NCI-H524 treated with DMSO at 0.1 percent for 48 hours (cell line): ENCODE data around the gene SLC39A2.
"Not testable (repeated sequence)": the region's sequence is repeated elsewhere in the genome, so short reads cannot be mapped to it uniquely, and the experiment has no call there.

Experiments used
- DNase-seq: peaks from one replicate; lab custom pipeline; 2025; lab: John Stamatoyannopoulos, UW

SLC39A2 gene

GRCh38 chr14:20998674-20999366 is at the start of gene SLC39A2:
SLC39A2 (plus strand) TSS chr14:20999293; CDS start chr14:20999447, 154 bp downstream.
- DNase-seq = no peak

GRCh38 chr14:20954736-20955537 is 44.2 kb upstream of the SLC39A2 start, which contains the start of gene RNASE2:
RNASE2 (plus strand) TSS chr14:20955487; CDS start chr14:20955772, 285 bp downstream.
- not testable (repeated sequence) for DNase-seq

DNA sequence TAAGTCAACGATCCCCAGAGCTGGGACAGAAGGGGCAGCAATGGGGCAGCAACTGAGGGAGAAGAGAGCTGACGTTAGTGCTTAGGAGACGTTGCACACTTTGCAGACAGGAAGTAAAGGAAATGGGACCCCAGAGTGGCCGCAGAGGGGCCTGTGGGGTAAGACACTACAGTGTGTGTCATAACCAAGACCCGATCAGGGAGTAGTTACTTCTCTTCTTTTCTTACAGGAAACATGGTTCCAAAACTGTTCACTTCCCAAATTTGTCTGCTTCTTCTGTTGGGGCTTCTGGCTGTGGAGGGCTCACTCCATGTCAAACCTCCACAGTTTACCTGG is 43.6 kb upstream of the SLC39A2 start:
- DNase-seq = not testable (repeated sequence)

- DNase-seq = no peak
Measured at GRCh38 chr14:20956376-20956976, 42.6 kb upstream of the SLC39A2 start.

DNA sequence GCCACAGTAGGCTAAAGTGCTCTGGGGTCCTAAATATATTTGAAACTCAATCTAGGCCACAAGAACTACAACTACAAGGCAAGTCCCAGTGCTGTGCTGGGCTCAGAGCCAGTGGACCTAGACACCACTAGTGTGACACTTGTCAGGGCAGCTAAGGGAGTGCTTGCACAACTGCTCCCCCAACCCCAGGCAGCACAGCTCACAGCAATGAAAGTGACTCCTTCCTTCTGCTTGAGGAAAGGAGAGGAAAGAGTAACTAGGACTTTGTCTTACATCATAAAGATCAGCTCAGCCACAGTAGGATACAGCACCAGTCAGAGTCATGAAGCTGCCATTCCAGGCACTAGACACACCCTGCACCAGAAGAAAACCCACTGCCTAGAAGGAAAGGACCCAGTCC is 40.1 kb upstream of the SLC39A2 start:
- not testable (repeated sequence) for DNase-seq

DNA sequence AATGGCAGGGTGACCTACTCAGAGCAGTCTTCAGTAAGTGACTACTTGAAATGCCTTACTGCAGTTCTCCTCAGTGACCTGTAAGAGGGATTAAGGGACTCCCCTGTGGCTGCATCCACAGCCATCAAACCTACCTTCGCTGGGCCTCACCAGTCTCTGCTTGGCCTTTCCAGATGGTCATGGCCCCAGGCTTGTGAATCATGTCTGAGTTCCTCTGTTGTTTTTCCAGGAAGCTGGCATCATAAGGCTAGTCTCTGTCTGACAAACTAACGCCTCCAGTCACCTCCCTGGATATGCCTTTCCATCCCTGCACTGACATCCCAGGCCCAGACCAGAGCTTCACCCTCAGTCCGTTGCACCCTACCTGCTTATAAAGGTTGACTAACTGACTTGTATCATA is 29.8 kb upstream of the SLC39A2 start:
- DNase-seq = no peak

GRCh38 chr14:20970647-20970982 is 28.5 kb upstream of the SLC39A2 start:
- no peak for DNase-seq

DNA sequence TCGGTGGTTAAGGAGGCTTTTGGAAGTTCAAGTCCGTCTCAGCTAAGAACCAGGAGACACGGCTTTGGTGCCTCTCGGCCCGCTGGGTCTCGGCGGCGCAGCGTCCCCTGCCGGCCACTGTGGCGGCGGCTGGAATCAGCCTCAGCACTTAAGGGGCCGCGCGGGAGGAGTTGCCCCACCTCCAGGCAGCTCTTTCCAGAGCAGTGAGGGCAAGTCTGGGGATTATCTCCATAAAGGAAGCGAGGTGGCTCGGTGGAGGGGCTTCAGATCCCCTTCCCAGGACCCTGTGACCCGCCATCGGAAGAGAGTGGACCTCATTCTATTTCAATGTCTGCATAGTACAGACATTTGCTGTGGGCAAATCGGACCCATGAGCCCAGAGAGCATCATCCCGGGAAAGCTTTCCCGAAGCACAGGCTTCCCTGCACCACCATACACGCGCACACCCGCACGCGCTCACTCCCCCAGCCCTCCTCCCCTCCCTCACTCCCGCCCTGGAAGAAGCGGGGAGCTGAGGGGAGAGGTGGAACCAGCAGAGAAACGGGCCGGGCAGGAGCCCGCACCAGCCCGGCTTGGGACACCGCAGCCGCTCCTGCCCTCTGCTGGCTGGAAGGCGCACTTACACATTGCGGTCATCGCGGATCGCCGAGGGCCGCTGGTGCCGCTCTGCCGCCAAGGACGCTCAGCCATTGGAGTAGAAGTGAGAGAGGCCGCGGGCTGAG is 27.9 kb upstream of the SLC39A2 start:
- peak; percentile 66 for DNase-seq

- no peak for DNase-seq
Measured at GRCh38 chr14:20971705-20972021, 27.4 kb upstream of the SLC39A2 start.

DNA sequence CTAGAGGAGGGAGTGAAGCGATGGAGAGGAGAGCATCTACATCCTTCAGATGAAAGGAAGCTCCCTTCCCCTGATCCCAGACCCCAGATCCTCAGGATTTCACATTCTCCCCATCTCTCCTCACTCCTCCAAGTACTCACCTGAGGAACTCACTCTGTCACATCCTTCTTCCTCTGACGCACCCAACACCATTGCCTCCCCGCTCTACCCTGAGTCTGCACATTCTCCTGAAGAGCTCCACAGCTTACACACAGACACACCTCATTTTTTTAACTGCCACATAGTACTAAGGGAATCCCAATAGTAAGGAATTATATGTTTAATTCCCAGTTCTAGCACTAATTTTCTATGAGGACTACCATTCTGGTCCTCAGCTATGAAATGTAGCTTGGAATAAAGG is 25.6 kb upstream of the SLC39A2 start:
- no peak for DNase-seq

GRCh38 chr14:20976291-20976690 is 22.8 kb upstream of the SLC39A2 start:
- no peak for DNase-seq

GRCh38 chr14:20978687-20979086 is 20.4 kb upstream of the SLC39A2 start:
- no peak for DNase-seq

DNA sequence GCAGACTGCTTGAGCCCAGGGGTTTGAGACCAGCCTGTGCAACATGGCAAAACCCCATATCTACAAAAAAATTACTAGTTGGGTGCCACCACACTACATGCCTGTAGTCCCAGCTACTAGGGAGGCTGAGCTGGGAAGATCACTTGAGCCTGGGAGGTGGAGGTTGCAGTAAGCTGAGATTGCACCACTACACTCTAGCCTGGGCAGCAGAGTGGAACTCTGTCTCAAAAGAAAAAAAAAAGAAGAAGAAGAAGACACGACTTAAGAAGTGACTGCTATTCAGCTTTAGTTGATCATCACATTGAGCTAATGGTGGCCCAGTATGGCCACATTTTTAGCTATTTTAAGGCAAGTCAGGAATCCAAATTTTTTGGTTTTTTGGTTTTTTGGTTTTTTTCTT is 18.2 kb upstream of the SLC39A2 start:
- DNase-seq = no peak

DNA sequence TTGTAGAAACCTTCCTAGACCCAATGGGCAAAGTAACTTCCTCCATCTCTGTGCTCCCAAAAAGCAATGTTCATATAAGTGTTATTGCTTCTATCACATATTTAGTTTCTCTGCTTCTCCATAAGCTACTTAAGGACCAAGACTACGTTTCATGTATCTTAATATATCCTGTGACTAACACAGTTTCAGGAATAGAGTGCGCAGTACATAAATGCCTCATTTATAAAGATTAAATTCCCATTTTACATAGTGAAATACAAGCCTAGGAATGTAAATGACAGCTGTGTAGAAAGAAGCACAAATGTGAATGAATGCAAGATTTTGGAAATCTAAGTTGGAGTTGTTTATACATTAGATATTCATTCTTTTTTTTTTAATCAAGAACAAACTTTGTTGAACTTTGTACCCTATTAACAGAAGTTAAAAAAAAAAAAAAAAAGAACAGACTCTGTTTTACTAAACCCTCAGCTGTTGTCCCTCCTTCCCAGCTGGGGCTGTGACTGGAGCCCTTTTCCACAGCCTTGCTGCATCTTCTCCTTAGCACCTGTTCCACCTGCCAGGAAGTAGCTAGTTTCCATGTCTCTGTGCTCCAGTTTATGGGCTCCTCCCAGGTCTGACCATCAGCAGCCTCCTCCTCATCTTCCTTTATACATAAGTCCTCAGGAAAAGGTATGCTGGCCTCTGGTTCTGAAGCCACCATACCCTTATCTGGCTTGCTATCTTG is 16.3 kb upstream of the SLC39A2 start:
- no peak for DNase-seq

DNA sequence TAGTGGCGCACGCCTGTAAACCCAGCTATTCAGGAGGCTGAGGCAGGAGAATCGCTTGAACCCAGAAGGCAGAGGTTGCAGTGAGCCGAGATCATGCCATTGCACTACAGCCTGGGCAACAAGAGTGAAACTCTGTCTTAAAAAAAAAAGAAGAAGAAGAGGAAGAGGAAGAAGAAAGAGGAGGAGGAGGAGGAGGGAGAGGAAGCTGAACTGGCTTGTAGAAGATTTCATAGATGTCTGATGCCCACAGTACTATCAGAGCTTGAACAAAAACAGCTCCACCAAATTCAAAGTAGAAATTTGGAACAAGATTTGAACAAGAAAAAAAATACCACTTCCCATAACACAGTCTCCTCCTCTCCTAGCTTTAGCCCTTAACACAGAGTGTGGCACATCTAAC is 13.4 kb upstream of the SLC39A2 start:
- not testable (repeated sequence) for DNase-seq

- no peak for DNase-seq
Measured at GRCh38 chr14:20986811-20987210, 12.3 kb upstream of the SLC39A2 start.

GRCh38 chr14:20988717-20989470 is 10.2 kb upstream of the SLC39A2 start:
- DNase-seq = no peak

DNA sequence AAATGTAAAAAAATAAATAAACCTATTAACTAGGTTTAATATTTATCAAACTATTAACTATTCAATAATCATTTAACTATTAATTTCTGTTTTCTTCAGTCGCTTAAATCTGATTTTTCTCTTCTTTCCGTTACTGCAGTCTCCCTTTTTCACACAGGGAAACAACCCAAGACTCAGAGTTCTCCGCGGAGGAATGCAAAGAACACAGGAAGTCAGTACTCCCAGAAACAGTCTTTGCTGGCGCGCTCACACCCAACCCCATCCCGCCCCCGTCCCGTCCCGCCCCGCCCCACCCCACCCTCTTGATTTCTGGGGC is 9.7 kb upstream of the SLC39A2 start:
- no peak for DNase-seq

DNA sequence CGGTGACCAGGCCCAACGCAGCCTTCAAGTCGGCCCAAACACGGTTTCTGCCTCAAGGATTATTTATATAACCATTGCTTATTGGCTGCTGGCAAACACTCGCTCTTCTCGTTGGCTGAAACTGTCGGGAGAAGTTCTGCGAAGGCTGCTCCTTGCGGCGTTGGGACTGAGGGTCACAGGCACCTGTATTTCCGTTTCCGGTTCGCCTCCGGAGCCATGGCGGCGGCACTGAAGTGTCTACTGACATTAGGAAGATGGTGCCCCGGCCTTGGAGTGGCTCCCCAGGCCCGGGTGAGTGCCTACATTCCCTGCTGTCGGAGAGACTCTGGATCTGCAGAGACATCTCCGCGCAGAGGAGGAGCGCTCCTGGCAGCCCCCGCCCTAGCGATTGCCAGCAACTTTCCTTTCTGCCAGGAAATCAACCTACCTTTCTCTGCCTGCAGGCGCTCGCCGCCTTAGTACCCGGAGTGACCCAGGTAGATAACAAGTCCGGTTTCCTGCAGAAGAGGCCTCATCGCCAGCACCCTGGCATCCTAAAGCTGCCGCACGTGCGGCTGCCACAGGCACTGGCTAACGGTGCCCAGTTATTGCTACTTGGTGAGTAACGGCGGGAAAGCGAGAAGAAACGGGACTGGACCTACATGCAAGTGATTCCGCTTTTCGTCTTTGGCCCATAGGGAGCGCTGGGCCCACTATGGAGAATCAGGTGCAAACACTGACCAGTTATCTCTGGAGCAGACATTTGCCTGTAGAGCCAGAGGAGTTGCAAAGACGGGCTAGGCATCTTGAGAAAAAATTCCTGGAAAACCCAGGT is 9.1 kb upstream of the SLC39A2 start, which contains the start of gene METTL17:
Gene METTL17, plus strand, starts transcription at position 194 of the 814 bp plus-strand sequence. Its CDS starts 23 bp downstream, at position 217.
- peak; percentile 96 for DNase-seq

- DNase-seq = no peak
Measured at GRCh38 chr14:20996521-20996920, 2.6 kb upstream of the SLC39A2 start.
